ENCODE measurements around the gene TTC23. TPM values are rescaled to one million over a fixed set of nuclear protein-coding genes. Genes with fewer than 3 reads are reported as not detected.
A peak's percentile ranks its signal among the peaks of the same experiment; 100 is the strongest.

The TTC23 gene
- total RNA-seq, 1 experiment from 2014 or later: 17.8 TPM

- Mint-ChIP-seq H3K4me3 (no peak overlapping the region), H3K36me3 (peaks cover 23% of the 10 kb centered on the region), H3K9me3 (no peaks in the 10 kb centered on the region), H3K27ac (peak overlapping the region; percentile 29; the same call in 1 of the 2 replicates), H3K4me1 (peaks cover 12% of the 10 kb centered on the region), H3K27me3 (ENCODE audit: low read depth) (no peaks in the 10 kb centered on the region)
- no peak for TF ChIP-seq ZNF396 (CRISPR knock-in tag; IDR thresholded peaks at IDR 0.05; ENCODE audit: borderline replicate concordance)
- TF ChIP-seq HMGXB4 (CRISPR knock-in tag; IDR thresholded peaks at IDR 0.05): no peak
- no peak for TF ChIP-seq CTCF (IDR thresholded peaks at IDR 0.05)
- no peak for TF ChIP-seq FOXJ3 (CRISPR knock-in tag; IDR thresholded peaks at IDR 0.05; ENCODE audit: borderline replicate concordance)
- TF ChIP-seq ERG (CRISPR knock-in tag; IDR thresholded peaks at IDR 0.05): no peak
- TF ChIP-seq ZNF138 (CRISPR knock-in tag; conservative IDR thresholded peaks at IDR 0.05): no peak
- TF ChIP-seq ZMAT4 (CRISPR knock-in tag; IDR thresholded peaks at IDR 0.05): no peak
- no peak for TF ChIP-seq ZNF219 (CRISPR knock-in tag; IDR thresholded peaks at IDR 0.05; ENCODE audit: borderline replicate concordance)
- no peak for TF ChIP-seq E2F5 (CRISPR knock-in tag; IDR thresholded peaks at IDR 0.05)
- TF ChIP-seq OVOL2 (CRISPR knock-in tag; IDR thresholded peaks at IDR 0.05; ENCODE audit: borderline replicate concordance): no peak
- no peak for TF ChIP-seq NR2C2 (CRISPR knock-in tag; IDR thresholded peaks at IDR 0.05)
- no peak for TF ChIP-seq ELF4 (CRISPR knock-in tag; IDR thresholded peaks at IDR 0.05; ENCODE audit: low read depth)
- no peak for TF ChIP-seq EMX1 (CRISPR knock-in tag; IDR thresholded peaks at IDR 0.05)
- TF ChIP-seq E2F1 (CRISPR knock-in tag; IDR thresholded peaks at IDR 0.05): no peak
- DNase-seq (ENCODE audit: low spot score) (no peak), ATAC-seq (no peak; the same call in 1 of the 2 replicates)
- CTCF ChIA-PET: interaction anchor here (1.9 kb wide), 1 partner anchor 56 kb away, joined by 5 read pairs; no protein-coding TSS in a partner anchor
- POLR2A ChIA-PET: no interaction called here
These were observed 93.4 kb downstream of the TTC23 start for GRCh38 chr15:99155961-99156443.

GRCh38 chr15:99154271-99154670 lies 95.1 kb downstream of the TTC23 start:
- POLR2A ChIA-PET: no interaction called here
- ATAC-seq (peak; percentile 60), DNase-seq (ENCODE audit: low spot score) (no peak)
- H3K27ac Mint-ChIP-seq: no peak overlapping the region
- no peaks in the 10 kb centered on the region for H3K27me3 Mint-ChIP-seq (ENCODE audit: low read depth)
- peaks cover 12% of the 10 kb centered on the region for H3K4me1 Mint-ChIP-seq
- peaks cover 21% of the 10 kb centered on the region for H3K36me3 Mint-ChIP-seq
- H3K9me3 Mint-ChIP-seq: no peaks in the 10 kb centered on the region
- CTCF ChIA-PET: no interaction called here
- H3K4me3 Mint-ChIP-seq: no peak overlapping the region
- no peak for TF ChIP-seq ZNF425 (CRISPR knock-in tag; conservative IDR thresholded peaks at IDR 0.05)
- no peak for TF ChIP-seq ARID4B (CRISPR knock-in tag; IDR thresholded peaks at IDR 0.05; ENCODE audit: borderline replicate concordance)
- no peak for TF ChIP-seq GTF2I (CRISPR knock-in tag; conservative IDR thresholded peaks at IDR 0.05)
- TF ChIP-seq USF1 (CRISPR knock-in tag; IDR thresholded peaks at IDR 0.05): no peak
- no peak for TF ChIP-seq ERG (CRISPR knock-in tag; IDR thresholded peaks at IDR 0.05)

All from WTC11 (cell line).